HepG2 (cell line): ENCODE results near the gene SPAG9. TPM values are rescaled to one million over a fixed set of nuclear protein-coding genes. Genes with fewer than 3 reads are reported as not detected.

ENCODE experiments used
- AHR ChIP-seq: IDR thresholded peaks from 2 replicates; pipeline ENCODE4 v1.6.1; 2018; ENCODE audit warnings: missing genetic modification reagents, missing compliant biosample characterization
- CAMTA2 ChIP-seq: sonication (generic); formaldehyde crosslinking; IDR thresholded peaks from 2 replicates; pipeline ENCODE4 v1.4.0; 2020; ENCODE audit warnings: mild to moderate bottlenecking, missing genetic modification reagents, borderline replicate concordance
- ELF3 ChIP-seq: IDR thresholded peaks from 2 replicates; pipeline ENCODE4 v1.6.1; 2016; ENCODE audit warnings: missing genetic modification reagents, missing compliant biosample characterization
- KLF12 ChIP-seq: sonication (generic); formaldehyde crosslinking; IDR thresholded peaks from 2 replicates; pipeline ENCODE4 v1.4.0; 2020; ENCODE audit warnings: missing genetic modification reagents, borderline replicate concordance
- MTF2 ChIP-seq: sonication (generic); formaldehyde crosslinking; IDR thresholded peaks from 2 replicates; pipeline ENCODE4 v1.5.0; 2020; ENCODE audit warnings: missing genetic modification reagents, borderline replicate concordance
- NFE2 ChIP-seq: sonication (generic); formaldehyde crosslinking; IDR thresholded peaks from 2 replicates; pipeline ENCODE4 v1.4.0; 2020; ENCODE audit warnings: missing genetic modification reagents
- NFYB ChIP-seq: sonication (generic); formaldehyde crosslinking; IDR thresholded peaks from 2 replicates; pipeline ENCODE4 v1.4.0; 2020; ENCODE audit warnings: missing genetic modification reagents
- SAP130 ChIP-seq: IDR thresholded peaks from 2 replicates; pipeline ENCODE4 v1.6.1; 2016; ENCODE audit warnings: low read depth
- SRSF4 ChIP-seq: fragments of 200-400 bp; formaldehyde crosslinking; IDR thresholded peaks from one replicate; pipeline ENCODE4 v1.6.1; 2018; ENCODE audit warnings: mild to moderate bottlenecking, low read depth, low read length, moderate library complexity; ENCODE audit not compliant: poor library complexity, severe bottlenecking
- ZBTB7B ChIP-seq: sonication (generic); formaldehyde crosslinking; IDR thresholded peaks from 2 replicates; pipeline ENCODE4 v1.4.0; 2020; ENCODE audit warnings: missing genetic modification reagents
- ZFP37 ChIP-seq: sonication (generic); formaldehyde crosslinking; IDR thresholded peaks from 2 replicates; pipeline ENCODE4 v1.4.0; 2020; ENCODE audit warnings: missing genetic modification reagents, borderline replicate concordance
- ZNF20 ChIP-seq: sonication (generic); formaldehyde crosslinking; IDR thresholded peaks from 2 replicates; pipeline ENCODE4 v1.4.0; 2020; ENCODE audit warnings: mild to moderate bottlenecking, moderate library complexity, missing genetic modification reagents
- ZNF44 ChIP-seq: sonication (generic); formaldehyde crosslinking; IDR thresholded peaks from 2 replicates; pipeline ENCODE4 v1.5.1; 2020; ENCODE audit warnings: mild to moderate bottlenecking, missing genetic modification reagents
- ZNF562 ChIP-seq: sonication (generic); formaldehyde crosslinking; IDR thresholded peaks from 2 replicates; pipeline ENCODE4 v1.8.0; 2022; ENCODE audit warnings: missing genetic modification reagents, borderline replicate concordance
- ZNF563 ChIP-seq: sonication (generic); formaldehyde crosslinking; IDR thresholded peaks from 2 replicates; pipeline ENCODE4 v1.8.0; 2022; ENCODE audit warnings: mild to moderate bottlenecking, moderate library complexity, missing genetic modification reagents
- ZNF607 ChIP-seq: sonication (generic); formaldehyde crosslinking; IDR thresholded peaks from 2 replicates; pipeline ENCODE4 v1.5.1; 2020; ENCODE audit warnings: missing genetic modification reagents, mild to moderate bottlenecking, borderline replicate concordance
- ZNF614 ChIP-seq: IDR thresholded peaks from 2 replicates; pipeline ENCODE4 v1.6.1; 2018; ENCODE audit warnings: missing biosample characterization, missing genetic modification reagents, inconsistent platforms, borderline replicate concordance
- ZNF616 ChIP-seq: sonication (generic); formaldehyde crosslinking; IDR thresholded peaks from 2 replicates; pipeline ENCODE4 v1.5.0; 2020; ENCODE audit warnings: low read depth, mild to moderate bottlenecking, missing genetic modification reagents
- ZNF737 ChIP-seq: sonication (generic); formaldehyde crosslinking; IDR thresholded peaks from 2 replicates; pipeline ENCODE4 v1.5.0; 2020; ENCODE audit warnings: missing genetic modification reagents, mild to moderate bottlenecking, borderline replicate concordance
- ZNF772 ChIP-seq: sonication (generic); formaldehyde crosslinking; IDR thresholded peaks from 2 replicates; pipeline ENCODE4 v1.5.0; 2020; ENCODE audit warnings: mild to moderate bottlenecking, missing genetic modification reagents
- ZNF788 ChIP-seq: sonication (generic); formaldehyde crosslinking; IDR thresholded peaks from 2 replicates; pipeline ENCODE4 v1.5.0; 2020; ENCODE audit warnings: mild to moderate bottlenecking, missing genetic modification reagents, borderline replicate concordance
- ZSCAN31 ChIP-seq: sonication (generic); formaldehyde crosslinking; IDR thresholded peaks from 2 replicates; pipeline ENCODE4 v1.5.0; 2020; ENCODE audit warnings: low read depth, mild to moderate bottlenecking, missing genetic modification reagents
- ZSCAN9 ChIP-seq: IDR thresholded peaks from 2 replicates; pipeline ENCODE4 v1.6.1; 2016; ENCODE audit warnings: borderline replicate concordance
- polyA plus RNA-seq, 8 experiments: library from polyadenylated mRNA; depleted of rRNA in 3 of 8; stranded (reverse) in 7 of 8; unstranded in 1 of 8; fragments of >200 nt; fragmentation: Illumina TruSeq in 4 of 8; extraction: Trizol in 4 of 8; gene quantifications; 2 replicates each; pipeline versions ENCODE4 v1.2.1 to v1.2.3, GENCODE V29; 2011 to 2016; ENCODE audit warnings: low read depth in 4 of 8, missing spikeins in 1 of 8, mixed read lengths in 1 of 8; ENCODE audit not compliant: insufficient read depth in 1 of 8
- total RNA-seq, 5 experiments: library from RNA; depleted of rRNA; stranded (reverse); fragments of >200 nt; fragmentation: Illumina TruSeq; extraction: Trizol; gene quantifications; 2 replicates each; pipeline ENCODE4 v1.2.3, GENCODE V29; 2016; ENCODE audit warnings: low read depth in 1 of 5
- TF ChIP-seq, protein P1 (sequence below): sonication (generic); formaldehyde crosslinking; IDR thresholded peaks from 2 replicates; pipeline ENCODE4 v1.4.0; 2020; ENCODE audit warnings: mild to moderate bottlenecking, missing genetic modification reagents
- TF ChIP-seq, protein P2 (sequence below): IDR thresholded peaks from 2 replicates; pipeline ENCODE4 v1.6.1; 2012; ENCODE audit warnings: inconsistent platforms
- TF ChIP-seq, protein P3 (sequence below): IDR thresholded peaks from 2 replicates; pipeline ENCODE4 v1.6.1; 2016; ENCODE audit warnings: missing compliant biosample characterization, missing genetic modification reagents, borderline replicate concordance

The SPAG9 gene
- total and polyA plus RNA-seq, 2 of the 13 experiments (the other 11 are each of a cell fraction or from before 2014, with no cell fraction given): 43.2 to 78.6 TPM

DNA sequence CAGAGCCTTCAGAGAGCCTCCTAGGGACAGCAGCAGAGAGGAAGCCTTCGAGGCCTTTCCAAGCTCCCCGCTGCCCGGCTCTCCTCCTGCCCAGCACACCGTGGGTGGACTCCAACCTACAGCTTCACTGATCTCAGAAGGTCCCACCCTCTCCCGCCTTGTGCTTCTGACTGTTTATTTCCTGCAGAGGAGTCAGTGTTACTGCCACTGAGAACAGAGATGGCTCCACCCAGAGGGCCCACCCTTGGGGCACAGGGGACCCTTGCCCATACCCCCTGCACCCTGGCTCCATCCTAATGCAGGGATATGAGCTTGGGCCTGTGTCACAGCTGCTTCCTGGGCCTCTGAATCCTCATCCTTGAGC lies 201.8 kb downstream of the SPAG9 start (continued):
- TF ChIP-seq SAP130: peak; percentile 30; the same call in 1 of the 2 replicates
- no peak for TF ChIP-seq ZNF562 (CRISPR knock-in tag)
- TF ChIP-seq ZFP37 (CRISPR knock-in tag): peak; percentile 52; the same call in 1 of the 2 replicates
- 0 out of 2 replicates have a peak, but pooled peaks have one; percentile 10 for TF ChIP-seq ZSCAN31 (CRISPR knock-in tag)
- no peak for TF ChIP-seq NFE2 (CRISPR knock-in tag)
- TF ChIP-seq AHR (CRISPR knock-in tag): no peak
- peak; percentile 29; the same call in 1 of the 2 replicates for TF ChIP-seq ZNF563 (CRISPR knock-in tag)
- 0 out of 2 replicates have a peak, but pooled peaks have one; percentile 19 for TF ChIP-seq ZNF772 (CRISPR knock-in tag)
- 0 out of 2 replicates have a peak, but pooled peaks have one; percentile 13 for TF ChIP-seq ZNF788
- no peak for TF ChIP-seq ZNF737 (CRISPR knock-in tag)
- TF ChIP-seq KLF12: 0 out of 2 replicates have a peak, but pooled peaks have one; percentile 24
- TF ChIP-seq, protein P1, sequence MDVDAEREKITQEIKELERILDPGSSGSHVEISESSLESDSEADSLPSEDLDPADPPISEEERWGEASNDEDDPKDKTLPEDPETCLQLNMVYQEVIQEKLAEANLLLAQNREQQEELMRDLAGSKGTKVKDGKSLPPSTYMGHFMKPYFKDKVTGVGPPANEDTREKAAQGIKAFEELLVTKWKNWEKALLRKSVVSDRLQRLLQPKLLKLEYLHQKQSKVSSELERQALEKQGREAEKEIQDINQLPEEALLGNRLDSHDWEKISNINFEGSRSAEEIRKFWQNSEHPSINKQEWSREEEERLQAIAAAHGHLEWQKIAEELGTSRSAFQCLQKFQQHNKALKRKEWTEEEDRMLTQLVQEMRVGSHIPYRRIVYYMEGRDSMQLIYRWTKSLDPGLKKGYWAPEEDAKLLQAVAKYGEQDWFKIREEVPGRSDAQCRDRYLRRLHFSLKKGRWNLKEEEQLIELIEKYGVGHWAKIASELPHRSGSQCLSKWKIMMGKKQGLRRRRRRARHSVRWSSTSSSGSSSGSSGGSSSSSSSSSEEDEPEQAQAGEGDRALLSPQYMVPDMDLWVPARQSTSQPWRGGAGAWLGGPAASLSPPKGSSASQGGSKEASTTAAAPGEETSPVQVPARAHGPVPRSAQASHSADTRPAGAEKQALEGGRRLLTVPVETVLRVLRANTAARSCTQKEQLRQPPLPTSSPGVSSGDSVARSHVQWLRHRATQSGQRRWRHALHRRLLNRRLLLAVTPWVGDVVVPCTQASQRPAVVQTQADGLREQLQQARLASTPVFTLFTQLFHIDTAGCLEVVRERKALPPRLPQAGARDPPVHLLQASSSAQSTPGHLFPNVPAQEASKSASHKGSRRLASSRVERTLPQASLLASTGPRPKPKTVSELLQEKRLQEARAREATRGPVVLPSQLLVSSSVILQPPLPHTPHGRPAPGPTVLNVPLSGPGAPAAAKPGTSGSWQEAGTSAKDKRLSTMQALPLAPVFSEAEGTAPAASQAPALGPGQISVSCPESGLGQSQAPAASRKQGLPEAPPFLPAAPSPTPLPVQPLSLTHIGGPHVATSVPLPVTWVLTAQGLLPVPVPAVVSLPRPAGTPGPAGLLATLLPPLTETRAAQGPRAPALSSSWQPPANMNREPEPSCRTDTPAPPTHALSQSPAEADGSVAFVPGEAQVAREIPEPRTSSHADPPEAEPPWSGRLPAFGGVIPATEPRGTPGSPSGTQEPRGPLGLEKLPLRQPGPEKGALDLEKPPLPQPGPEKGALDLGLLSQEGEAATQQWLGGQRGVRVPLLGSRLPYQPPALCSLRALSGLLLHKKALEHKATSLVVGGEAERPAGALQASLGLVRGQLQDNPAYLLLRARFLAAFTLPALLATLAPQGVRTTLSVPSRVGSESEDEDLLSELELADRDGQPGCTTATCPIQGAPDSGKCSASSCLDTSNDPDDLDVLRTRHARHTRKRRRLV (CRISPR knock-in tag): peak; percentile 21; the same call in 1 of the 2 replicates
- TF ChIP-seq SRSF4: no peak
- TF ChIP-seq, protein P2, sequence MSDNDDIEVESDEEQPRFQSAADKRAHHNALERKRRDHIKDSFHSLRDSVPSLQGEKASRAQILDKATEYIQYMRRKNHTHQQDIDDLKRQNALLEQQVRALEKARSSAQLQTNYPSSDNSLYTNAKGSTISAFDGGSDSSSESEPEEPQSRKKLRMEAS: peak; percentile 62; the same call in 1 of the 2 replicates
- no peak for TF ChIP-seq NFYB (CRISPR knock-in tag)
- peak; percentile 26; the same call in 1 of the 2 replicates for TF ChIP-seq ELF3 (CRISPR knock-in tag)
- 0 out of 2 replicates have a peak, but pooled peaks have one; percentile 7 for TF ChIP-seq ZBTB7B (CRISPR knock-in tag)
- TF ChIP-seq, protein P3, sequence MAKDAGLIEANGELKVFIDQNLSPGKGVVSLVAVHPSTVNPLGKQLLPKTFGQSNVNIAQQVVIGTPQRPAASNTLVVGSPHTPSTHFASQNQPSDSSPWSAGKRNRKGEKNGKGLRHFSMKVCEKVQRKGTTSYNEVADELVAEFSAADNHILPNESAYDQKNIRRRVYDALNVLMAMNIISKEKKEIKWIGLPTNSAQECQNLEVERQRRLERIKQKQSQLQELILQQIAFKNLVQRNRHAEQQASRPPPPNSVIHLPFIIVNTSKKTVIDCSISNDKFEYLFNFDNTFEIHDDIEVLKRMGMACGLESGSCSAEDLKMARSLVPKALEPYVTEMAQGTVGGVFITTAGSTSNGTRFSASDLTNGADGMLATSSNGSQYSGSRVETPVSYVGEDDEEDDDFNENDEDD (CRISPR knock-in tag): peak; percentile 37; the same call in 1 of the 2 replicates
- TF ChIP-seq ZNF616 (CRISPR knock-in tag): no peak; the same call in 1 of the 2 replicates
- TF ChIP-seq ZNF44 (CRISPR knock-in tag): no peak
- 0 out of 2 replicates have a peak, but pooled peaks have one; percentile 75 for TF ChIP-seq ZNF607 (CRISPR knock-in tag)
- 0 out of 2 replicates have a peak, but pooled peaks have one; percentile 58 for TF ChIP-seq ZNF20 (CRISPR knock-in tag)
- peak; percentile 0; the same call in 1 of the 2 replicates for TF ChIP-seq MTF2
- TF ChIP-seq ZSCAN9 (CRISPR knock-in tag): peak; percentile 49; the same call in 1 of the 2 replicates
- 0 out of 2 replicates have a peak, but pooled peaks have one; percentile 53 for TF ChIP-seq CAMTA2 (CRISPR knock-in tag)
- TF ChIP-seq ZNF614 (CRISPR knock-in tag): peak; percentile 21; the same call in 1 of the 2 replicates
